Suppressor macrophage (primary cell): Measurements from ENCODE around the gene TSFM.
A peak's percentile ranks its signal among the peaks of the same experiment; 100 is the strongest.

Experiments
- DNase-seq, 4 experiments: peaks; one replicate each; pipeline ENCODE4 v3.0.0-alpha.2; 2020 to 2022

Gene TSFM

GRCh38 chr12:57746025-57746424, 36.6 kb upstream of the TSFM start:
- no peak for DNase-seq

- DNase-seq: no peak
Measured at GRCh38 chr12:57749061-57749460, 33.5 kb upstream of the TSFM start.

- no peak for DNase-seq
Measured at GRCh38 chr12:57750561-57751431, 31.8 kb upstream of the TSFM start.

GRCh38 chr12:57751432-57751787, 31.2 kb upstream of the TSFM start:
- DNase-seq: peak in 1 of 4 experiments; percentile 7

- DNase-seq: peak; percentile 99
Measured at GRCh38 chr12:57751788-57752667, 30.6 kb upstream of the TSFM start, which contains the start of gene CDK4. TSS of gene CDK4 (minus strand) at chr12:57752310. CDS start at chr12:57751717, 593 bp downstream.

GRCh38 chr12:57752668-57753000, 30.0 kb upstream of the TSFM start:
- DNase-seq: no peak

- DNase-seq: no peak
Measured at GRCh38 chr12:57753756-57754337, 28.7 kb upstream of the TSFM start.

- DNase-seq: peak in 3 of 4 experiments; percentile 9 to 56 (median 41)
Measured at GRCh38 chr12:57754411-57755193, 28.0 kb upstream of the TSFM start, which contains the start of gene MARCHF9. TSS of gene MARCHF9 (plus strand) at chr12:57755103. CDS start at chr12:57755529, 426 bp downstream.

GRCh38 chr12:57755194-57755453, 27.5 kb upstream of the TSFM start:
- DNase-seq: no peak

- DNase-seq: peak in 3 of 4 experiments; percentile 11 to 42 (median 30)
Measured at GRCh38 chr12:57755454-57756372, 26.9 kb upstream of the TSFM start.

- peak; percentile 72 to 84 (median 78) for DNase-seq
Measured at GRCh38 chr12:57756406-57757341, 25.9 kb upstream of the TSFM start.

- no peak for DNase-seq
Measured at GRCh38 chr12:57757771-57758170, 24.8 kb upstream of the TSFM start.

GRCh38 chr12:57758552-57759359, 23.8 kb upstream of the TSFM start:
- no peak for DNase-seq

GRCh38 chr12:57759360-57759980, 23.1 kb upstream of the TSFM start:
- no peak for DNase-seq

GRCh38 chr12:57760347-57760982, 22.1 kb upstream of the TSFM start:
- DNase-seq: no peak

- DNase-seq: no peak
Measured at GRCh38 chr12:57761391-57761998, 21.1 kb upstream of the TSFM start.

GRCh38 chr12:57762463-57762862, 20.1 kb upstream of the TSFM start:
- no peak for DNase-seq
